GM10847 (cell line): ENCODE measurements around the gene UBFD1.
A peak's percentile ranks its signal among the peaks of the same experiment; 100 is the strongest.

Source experiments
- POLR2A ChIP-seq: IDR thresholded peaks from 2 replicates; pipeline ENCODE4 v1.6.1; 2011; ENCODE audit not compliant: insufficient read length; ENCODE audit errors: extremely low read depth

The UBFD1 gene, protein sequence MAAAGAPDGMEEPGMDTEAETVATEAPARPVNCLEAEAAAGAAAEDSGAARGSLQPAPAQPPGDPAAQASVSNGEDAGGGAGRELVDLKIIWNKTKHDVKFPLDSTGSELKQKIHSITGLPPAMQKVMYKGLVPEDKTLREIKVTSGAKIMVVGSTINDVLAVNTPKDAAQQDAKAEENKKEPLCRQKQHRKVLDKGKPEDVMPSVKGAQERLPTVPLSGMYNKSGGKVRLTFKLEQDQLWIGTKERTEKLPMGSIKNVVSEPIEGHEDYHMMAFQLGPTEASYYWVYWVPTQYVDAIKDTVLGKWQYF

DNA sequence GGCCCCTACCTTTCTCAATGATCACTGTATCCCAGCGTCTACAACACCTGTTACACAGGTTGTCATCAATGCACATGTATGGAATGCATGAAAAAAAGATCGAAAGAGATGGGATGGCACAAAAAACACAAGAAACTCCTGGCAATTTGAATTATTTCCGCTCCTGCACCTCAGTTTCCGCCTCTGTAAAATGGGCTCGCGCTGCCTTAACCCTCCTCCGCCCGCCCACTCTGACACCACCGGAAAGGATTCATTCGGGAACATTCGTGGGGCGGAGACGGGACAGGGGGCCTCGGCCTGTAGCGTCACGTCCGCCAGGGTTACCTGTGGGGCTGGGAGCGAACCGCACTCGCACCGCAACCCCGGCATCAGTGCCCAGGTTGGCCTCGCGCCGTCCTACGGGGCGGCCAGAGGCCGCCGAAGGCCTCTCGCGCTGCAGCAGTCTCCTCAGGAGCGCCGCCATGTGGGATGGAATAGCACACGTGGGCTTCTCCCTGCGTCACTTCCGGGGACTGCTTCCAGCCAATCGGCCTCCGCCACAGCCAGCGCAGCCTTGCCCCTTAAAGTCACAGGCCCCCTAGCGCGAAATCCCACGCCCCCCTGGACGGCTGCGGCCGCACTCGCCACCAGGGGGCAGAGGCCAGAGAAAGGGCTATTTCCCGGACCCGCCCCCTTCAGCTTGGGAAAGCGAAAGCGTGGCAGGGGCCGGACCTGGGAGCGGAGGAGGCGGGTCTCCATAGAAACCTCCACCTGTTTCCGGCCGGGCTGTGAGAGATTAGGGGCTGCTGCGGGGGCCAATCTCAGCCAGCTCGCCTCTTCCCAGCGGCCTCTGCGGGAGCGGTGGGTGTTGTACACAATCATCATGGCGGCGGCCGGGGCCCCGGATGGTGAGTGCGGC lies at the start of gene UBFD1, which contains the start of gene EARS2:
TSS of gene UBFD1 (plus strand) at position 847 of the 898 bp plus-strand sequence. CDS start at position 863, 16 bp downstream.
TSS of gene EARS2 (minus strand) at position 470 of the 898 bp plus-strand sequence. CDS start at position 463, 7 bp downstream.
- peak; percentile 58 for TF ChIP-seq POLR2A

DNA sequence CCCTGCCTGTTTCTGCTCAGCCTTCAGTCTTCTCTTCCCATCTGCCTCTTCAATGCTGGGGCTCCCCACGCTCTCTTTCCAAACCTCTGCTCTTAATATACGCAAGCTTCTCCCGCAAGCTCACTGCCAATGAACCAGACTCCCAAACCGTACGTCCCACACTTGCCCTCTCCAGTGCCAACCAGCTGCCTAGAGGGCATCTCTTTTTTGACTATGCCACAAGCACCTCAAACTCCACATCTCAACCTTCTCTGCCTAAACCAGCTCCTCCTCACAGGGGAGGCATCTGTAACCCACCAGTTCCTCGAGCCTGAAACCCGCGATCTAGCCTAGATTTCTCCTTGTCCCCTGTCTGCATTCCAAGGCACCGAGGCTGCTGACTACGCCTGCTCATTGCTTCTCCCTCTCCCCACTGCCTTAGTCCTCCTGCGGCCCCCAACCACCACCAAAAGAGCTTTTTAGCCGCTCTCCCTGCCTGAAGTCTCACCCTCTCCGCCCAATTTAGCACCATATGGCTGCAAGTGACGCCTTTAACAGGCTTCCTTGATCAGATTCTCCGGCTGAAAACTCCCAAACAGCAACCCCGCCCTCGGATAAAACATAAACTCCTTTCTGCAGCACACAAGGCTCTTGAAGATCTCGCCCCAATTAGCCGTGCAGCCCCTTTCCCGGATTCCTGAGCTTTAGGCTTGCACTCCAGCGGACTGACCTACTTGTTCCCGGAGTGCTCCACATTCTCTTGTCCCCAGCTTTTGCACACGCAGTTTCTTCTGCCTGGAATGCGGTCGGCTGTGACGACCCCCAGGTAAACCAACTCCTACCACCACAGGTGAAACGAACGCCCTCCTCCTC lies 48.7 kb upstream of the UBFD1 start:
- TF ChIP-seq POLR2A, result no peak

DNA sequence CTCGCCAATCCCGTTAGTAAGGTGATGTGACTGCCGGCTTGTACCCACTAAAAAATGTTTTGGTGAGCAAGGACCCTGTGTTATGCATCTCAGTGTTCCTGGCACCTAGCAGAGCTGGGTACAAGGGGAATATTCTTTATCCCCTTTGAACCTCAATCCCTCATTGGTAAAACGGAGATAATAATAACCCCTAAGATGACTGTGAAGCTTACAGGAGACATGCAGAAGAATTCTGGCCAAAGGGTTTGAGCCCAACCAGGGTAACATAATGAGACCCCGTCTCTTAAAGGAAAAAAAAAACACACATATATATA lies 48.1 kb upstream of the UBFD1 start:
- TF ChIP-seq POLR2A, result no peak

DNA sequence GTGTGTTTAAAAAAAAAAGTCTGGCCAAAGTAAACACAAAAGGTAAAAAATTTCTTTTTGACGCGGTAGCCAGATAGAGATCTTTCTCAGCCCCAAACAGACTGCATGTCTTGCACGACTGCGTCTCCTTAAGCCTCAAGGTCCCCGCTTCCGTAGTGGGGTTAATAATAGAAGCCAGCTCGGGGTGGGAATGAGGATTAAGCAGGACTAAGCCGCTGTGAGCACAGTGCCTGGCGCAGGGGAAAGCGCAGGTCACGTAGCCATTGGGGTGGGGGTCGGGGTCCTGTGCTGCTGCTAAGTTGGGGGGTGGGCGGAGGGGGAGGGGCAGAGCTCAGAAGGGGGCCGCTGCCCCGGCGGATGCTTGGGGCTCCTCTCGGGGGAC lies 47.8 kb upstream of the UBFD1 start:
- TF ChIP-seq POLR2A, result no peak

DNA sequence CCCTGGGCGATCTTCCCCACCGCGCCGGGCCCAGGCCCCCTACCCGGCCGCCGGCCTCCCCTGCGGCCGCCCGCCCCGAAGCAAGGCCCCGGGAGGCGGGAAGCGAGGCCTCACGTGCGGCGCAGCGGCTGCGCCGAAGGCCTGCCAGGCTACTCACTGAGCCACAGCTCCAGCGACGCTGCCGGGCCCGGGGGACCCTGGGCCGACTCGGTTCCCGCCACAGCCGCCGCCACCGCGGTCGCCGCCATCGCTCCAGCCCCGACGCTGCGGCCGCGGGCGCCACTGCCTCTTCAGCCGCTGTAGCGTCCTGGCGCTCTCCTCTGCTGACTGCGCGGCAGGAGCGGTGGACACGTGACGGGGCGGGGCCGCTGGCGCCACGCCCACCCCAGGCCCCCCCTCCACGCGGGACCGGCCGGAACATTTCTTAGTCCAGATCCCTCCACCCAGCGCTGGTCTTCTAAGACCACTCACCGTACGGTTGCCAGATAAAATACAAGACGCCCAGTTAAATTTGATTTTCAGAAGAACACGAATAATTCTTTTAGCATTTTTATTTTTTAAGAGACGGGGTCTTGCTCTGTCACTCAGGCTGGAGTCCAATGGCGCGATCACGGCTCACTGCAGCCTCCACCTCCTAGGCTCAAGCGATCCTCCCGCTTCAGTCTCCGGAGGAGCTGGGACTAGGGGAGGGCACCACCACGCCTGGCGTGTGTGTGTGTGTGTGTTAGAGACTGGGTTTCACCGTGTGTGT lies 47.2 kb upstream of the UBFD1 start, which contains the start of gene GGA2:
TSS of gene GGA2 (minus strand) at position 331 of the 751 bp plus-strand sequence. CDS start at position 248, 83 bp downstream.
- TF ChIP-seq POLR2A, result peak; percentile 86

DNA sequence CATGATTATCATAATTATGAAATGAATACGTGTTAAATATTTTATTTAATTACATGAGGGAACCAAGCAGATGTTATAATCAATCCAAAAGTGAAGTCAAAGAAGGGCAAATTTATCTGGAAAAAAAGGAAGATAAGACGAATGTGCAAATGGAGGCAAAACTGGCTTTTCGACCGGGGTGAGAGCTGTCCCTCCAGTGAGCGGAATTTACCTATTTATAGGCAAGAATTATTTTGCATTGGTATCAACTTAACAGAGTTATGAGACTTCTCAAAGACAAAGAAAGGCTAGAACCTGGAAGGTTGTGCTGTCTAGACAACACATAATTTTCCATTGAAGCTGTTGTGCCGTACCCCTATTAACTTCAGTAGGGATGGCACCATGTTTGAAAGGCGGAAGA lies 45.8 kb upstream of the UBFD1 start:
- no peak for TF ChIP-seq POLR2A

DNA sequence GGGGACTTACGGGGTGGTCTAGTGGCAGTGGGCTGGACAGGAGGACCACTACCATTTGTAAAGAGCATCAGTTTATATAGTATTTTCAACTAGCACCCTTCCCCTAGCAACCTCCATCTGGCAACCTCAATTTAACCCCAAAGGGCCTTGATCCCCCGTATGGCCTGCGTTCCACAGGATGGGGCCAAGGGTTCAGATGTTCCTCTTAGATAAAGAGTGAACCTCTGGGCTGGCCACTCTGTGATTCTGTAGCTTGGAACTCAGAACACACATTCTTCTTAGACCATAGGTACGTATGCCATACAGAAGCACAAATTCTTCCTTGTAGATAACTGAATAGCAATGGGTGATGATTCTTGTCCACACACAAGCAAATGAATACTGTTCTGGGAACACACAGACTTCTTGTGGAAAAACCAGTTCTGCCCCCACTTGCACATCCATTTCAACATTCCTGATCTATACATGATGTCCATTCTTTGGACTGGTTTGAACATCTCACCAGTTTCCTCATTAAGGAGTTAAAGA lies 45.3 kb upstream of the UBFD1 start:
- TF ChIP-seq POLR2A, result no peak

DNA sequence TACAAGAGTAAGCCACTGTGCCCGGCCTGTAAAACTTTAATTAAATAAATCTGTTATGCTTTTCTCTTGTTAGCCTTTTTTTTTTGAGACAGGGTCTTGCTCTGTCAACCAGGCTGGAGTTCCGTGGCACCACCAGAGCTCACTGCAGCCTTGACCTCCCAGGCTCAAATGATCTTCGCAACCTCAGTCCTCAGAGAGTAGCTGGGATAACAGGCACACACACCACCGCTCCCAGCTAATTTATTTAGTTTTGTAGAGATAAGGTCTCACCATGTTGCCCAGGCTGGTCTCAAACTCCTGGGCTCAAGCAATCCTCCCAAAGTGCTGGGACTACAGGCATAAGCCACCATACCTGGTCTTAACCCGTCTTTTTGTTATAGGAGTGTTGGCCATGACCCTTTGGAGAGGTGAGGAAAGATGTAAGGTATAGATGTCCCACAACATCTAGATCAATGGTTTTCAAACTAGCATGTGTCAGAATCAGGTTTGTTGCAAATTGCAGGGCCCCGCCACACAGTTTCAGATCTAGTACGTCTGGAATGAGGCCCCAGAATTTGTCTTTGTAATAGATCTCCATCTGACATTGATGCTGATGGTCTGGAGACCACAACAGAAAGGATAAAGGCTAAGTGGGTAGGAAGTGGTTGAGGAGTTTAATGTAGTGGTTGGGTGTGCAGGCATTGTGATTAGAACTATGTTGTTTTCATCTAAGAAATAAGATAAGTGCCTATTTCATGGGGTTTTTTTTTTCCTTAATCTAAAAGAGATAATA lies 43.0 kb upstream of the UBFD1 start:
- TF ChIP-seq POLR2A, result no peak

DNA sequence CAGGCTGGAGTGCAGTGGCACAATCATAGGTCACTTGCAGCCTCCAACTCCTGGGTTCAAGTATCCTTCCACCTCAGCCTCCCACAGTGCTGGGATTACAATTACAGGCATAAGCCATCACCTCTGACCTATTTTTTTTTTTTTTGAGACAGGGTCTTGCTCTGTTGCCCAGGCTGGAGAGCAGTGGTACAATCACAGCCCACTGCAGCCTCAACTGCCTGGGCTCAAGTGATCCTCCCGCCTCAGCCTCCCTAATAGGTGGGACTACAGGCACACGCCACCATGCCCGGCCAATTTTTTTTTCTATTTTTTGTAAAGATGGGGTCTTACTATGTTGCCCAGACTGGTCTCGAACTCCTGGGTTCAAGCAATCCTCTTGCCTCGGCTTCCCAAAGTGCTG lies 41.6 kb upstream of the UBFD1 start:
- TF ChIP-seq POLR2A, result no peak

DNA sequence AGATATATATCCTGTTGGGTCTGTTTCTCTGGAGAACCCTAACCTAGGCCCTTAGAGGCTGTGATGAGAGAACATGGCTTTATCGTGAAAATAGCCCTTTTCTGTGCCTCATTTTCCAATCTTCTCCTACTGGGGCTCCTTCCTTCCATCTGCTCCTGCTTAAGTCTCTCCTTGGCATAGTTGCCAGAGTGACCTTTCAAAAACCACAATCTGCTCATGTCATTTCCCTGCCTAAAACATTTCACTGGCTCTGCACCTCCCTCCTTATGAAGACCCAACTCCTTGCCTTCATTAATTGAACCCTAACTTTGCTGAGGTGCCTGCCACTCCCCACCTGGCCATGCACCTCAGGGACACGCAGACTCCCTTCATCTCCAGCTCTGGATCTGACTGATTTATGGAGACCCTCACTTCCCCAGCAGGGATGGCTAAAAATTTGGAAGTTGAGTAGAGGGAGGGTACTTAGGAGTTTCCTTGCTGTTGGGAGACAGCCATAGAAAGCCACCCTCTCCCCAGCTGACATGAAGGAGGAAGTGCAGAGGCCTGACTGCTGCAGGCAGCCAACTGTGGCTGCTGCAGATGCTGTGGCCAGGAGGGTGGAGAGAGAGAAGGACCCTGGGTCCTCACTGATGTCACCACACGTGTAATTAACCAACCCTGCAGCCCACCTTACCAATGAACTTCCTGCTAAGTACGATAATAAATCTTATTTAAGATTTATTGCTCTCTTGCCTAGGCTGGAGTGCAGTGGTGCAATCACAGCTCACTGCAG lies 41.0 kb upstream of the UBFD1 start:
- no peak for TF ChIP-seq POLR2A

DNA sequence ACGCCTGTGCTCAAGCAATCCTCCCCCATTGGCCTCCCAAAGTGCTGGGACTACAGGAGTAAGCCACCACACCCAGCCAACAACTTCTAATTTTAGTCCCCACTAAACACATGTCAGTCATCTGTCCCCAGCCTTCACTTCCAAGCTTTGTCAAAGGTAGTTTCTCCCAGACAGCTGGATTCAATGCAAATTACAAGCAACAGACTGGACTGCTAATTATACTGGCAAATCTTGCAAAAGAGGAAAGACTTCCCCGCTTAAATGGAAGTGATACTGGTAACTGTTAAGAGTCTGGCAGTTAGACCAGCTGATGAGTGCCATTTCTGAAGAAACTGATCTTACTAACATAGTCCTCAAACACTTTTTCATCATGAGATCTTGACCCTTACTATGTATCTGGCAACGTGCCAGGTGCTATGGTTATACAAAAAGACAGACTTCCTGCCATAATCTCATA lies 39.1 kb upstream of the UBFD1 start:
- no peak for TF ChIP-seq POLR2A

DNA sequence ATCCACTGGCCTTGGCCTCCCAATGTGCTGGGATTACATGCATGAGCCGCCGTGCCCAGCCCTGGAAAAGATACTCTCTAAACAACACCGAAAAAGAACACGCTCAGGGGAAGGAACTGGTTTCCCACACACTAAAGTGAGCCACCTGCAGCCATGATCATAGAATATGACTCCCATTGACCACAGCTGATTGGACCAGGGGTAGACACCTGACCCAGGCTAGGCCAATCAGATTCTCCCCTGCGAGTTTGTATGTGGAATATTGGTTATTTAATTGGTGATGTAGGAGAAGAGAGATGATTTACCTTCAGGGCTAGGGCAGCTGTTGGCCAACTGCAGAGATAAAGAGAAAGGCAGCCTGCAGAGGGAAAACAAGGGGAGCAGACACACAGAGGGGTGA lies 38.2 kb upstream of the UBFD1 start:
- TF ChIP-seq POLR2A, result no peak

DNA sequence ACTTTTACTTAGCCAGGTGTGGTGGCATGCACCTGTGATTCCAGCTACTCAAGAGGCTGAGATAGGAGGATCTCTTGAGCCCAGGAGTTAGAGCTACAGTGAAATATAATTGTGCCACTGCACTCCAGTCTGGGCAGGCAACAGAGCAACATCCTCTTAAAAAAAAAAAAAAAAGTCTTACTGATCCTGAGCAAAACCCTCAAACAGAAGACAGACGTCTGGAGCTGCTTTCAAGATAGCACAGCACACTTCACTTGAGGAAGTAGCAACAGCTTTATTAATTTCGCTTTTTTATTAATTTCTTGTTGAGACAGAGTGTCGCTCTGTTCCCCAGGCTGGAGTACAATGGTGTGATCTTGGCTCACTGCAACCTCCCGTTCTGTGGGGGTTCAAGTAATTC lies 37.0 kb upstream of the UBFD1 start:
- TF ChIP-seq POLR2A, result no peak
